Adipocyte (in vitro differentiated cells): Measurements from ENCODE around the gene NUSAP1.
"Not testable (repeated sequence)": the region's sequence is repeated elsewhere in the genome, so short reads cannot be mapped to it uniquely, and the experiment has no call there.

Experiments
- DNase-seq: peaks from one replicate; pipeline ENCODE4 v3.0.0-alpha.2; 2015; ENCODE audit warnings: low read depth
- H3K27me3 ChIP-seq: replicated peaks from 2 replicates; pipeline ENCODE4 v1.7.0; 2013; ENCODE audit warnings: mild to moderate bottlenecking, low read length, moderate library complexity; ENCODE audit not compliant: control insufficient read depth, insufficient read depth
- H3K36me3 ChIP-seq: 2 replicates; pipeline ENCODE4 v1.7.0; 2013; ENCODE audit warnings: low read length, mild to moderate bottlenecking, moderate library complexity; ENCODE audit not compliant: control insufficient read depth, insufficient read depth, severe bottlenecking
- H3K4me1 ChIP-seq: 2 replicates; pipeline ENCODE4 v1.7.0; 2013; ENCODE audit warnings: mild to moderate bottlenecking, low read length, moderate library complexity; ENCODE audit not compliant: control insufficient read depth, insufficient read depth
- H3K4me3 ChIP-seq: 2 replicates; pipeline ENCODE4 v1.7.0; 2013; ENCODE audit warnings: mild to moderate bottlenecking, low read length, moderate library complexity
- H3K9ac ChIP-seq: 2 replicates; pipeline ENCODE4 v1.7.0; 2013; ENCODE audit warnings: mild to moderate bottlenecking, low read length, moderate library complexity
- H3K9me3 ChIP-seq: 2 replicates; pipeline ENCODE4 v1.7.0; 2013; ENCODE audit warnings: mild to moderate bottlenecking, low read length, moderate library complexity; ENCODE audit not compliant: control insufficient read depth

NUSAP1 gene

GRCh38 chr15:41332194-41333025, at the start of gene NUSAP1, which contains the start of gene OIP5:
TSS of gene NUSAP1 (plus strand) at chr15:41332881. CDS start at chr15:41332958, 77 bp downstream.
TSS of gene OIP5 (minus strand) at chr15:41332591. CDS start at chr15:41332561, 30 bp downstream.
- DNase-seq: peak; percentile 100
- Histone ChIP-seq H3K9me3 (no peaks in the 10 kb centered on the region), H3K4me3 (peak within 1 kb of the TSS; percentile 97), H3K27me3 (no peaks in the 10 kb centered on the region), H3K9ac (peak within 1 kb of the TSS; percentile 78), H3K4me1 (peaks cover 10% of the 10 kb centered on the region), H3K36me3 (no peaks in the 10 kb centered on the region)

GRCh38 chr15:41282980-41283652, 49.6 kb upstream of the NUSAP1 start:
- DNase-seq, H3K27me3 ChIP-seq, H3K9me3 ChIP-seq: not testable (repeated sequence)
- H3K9ac ChIP-seq: peak overlapping the region; percentile 72
- peaks cover 42% of the 10 kb centered on the region for H3K4me1 ChIP-seq
- H3K4me3 ChIP-seq: peak overlapping the region; percentile 92
- H3K36me3 ChIP-seq: peaks cover 58% of the 10 kb centered on the region

- peaks cover 59% of the 10 kb centered on the region for H3K36me3 ChIP-seq
- no peaks in the 10 kb centered on the region for H3K9me3 ChIP-seq
- H3K27me3 ChIP-seq: no peaks in the 10 kb centered on the region
- H3K9ac ChIP-seq: peak overlapping the region; percentile 94
- H3K4me3 ChIP-seq: peak overlapping the region; percentile 92
- peak; percentile 99 for DNase-seq
- peaks cover 50% of the 10 kb centered on the region for H3K4me1 ChIP-seq
These were observed 48.8 kb upstream of the NUSAP1 start for GRCh38 chr15:41283653-41284426.

GRCh38 chr15:41284427-41285177, 48.1 kb upstream of the NUSAP1 start:
- peak; percentile 63 for DNase-seq
- Histone ChIP-seq H3K27me3 (no peaks in the 10 kb centered on the region), H3K4me1 (peaks cover 51% of the 10 kb centered on the region), H3K9me3 (no peaks in the 10 kb centered on the region), H3K36me3 (peaks cover 56% of the 10 kb centered on the region), H3K9ac (peak overlapping the region; percentile 94), H3K4me3 (peak overlapping the region; percentile 92)

- Histone ChIP-seq H3K4me1 (peaks cover 51% of the 10 kb centered on the region), H3K9ac (peak overlapping the region; percentile 94), H3K36me3 (peaks cover 50% of the 10 kb centered on the region), H3K9me3 (no peaks in the 10 kb centered on the region), H3K27me3 (no peaks in the 10 kb centered on the region), H3K4me3 (peak overlapping the region; percentile 92)
- no peak for DNase-seq
These were observed 47.4 kb upstream of the NUSAP1 start for GRCh38 chr15:41285285-41285684.

- Histone ChIP-seq H3K4me1 (peaks cover 41% of the 10 kb centered on the region), H3K4me3 (no peak overlapping the region), H3K9ac (no peak overlapping the region), H3K9me3 (no peaks in the 10 kb centered on the region), H3K27me3 (no peaks in the 10 kb centered on the region), H3K36me3 (peaks cover 49% of the 10 kb centered on the region)
- DNase-seq: peak; percentile 58
These were observed 45.9 kb upstream of the NUSAP1 start for GRCh38 chr15:41286665-41287333.

- Histone ChIP-seq H3K9me3 (no peaks in the 10 kb centered on the region), H3K4me1 (peaks cover 34% of the 10 kb centered on the region), H3K36me3 (peaks cover 43% of the 10 kb centered on the region), H3K4me3 (no peak overlapping the region), H3K27me3 (no peaks in the 10 kb centered on the region), H3K9ac (no peak overlapping the region)
- no peak for DNase-seq
These were observed 44.2 kb upstream of the NUSAP1 start for GRCh38 chr15:41288464-41288863.

GRCh38 chr15:41289953-41290352, 42.7 kb upstream of the NUSAP1 start:
- no peaks in the 10 kb centered on the region for H3K27me3 ChIP-seq
- no peak overlapping the region for H3K9ac ChIP-seq
- peaks cover 43% of the 10 kb centered on the region for H3K36me3 ChIP-seq
- no peaks in the 10 kb centered on the region for H3K9me3 ChIP-seq
- no peak for DNase-seq
- H3K4me3 ChIP-seq: no peak overlapping the region
- peaks cover 33% of the 10 kb centered on the region for H3K4me1 ChIP-seq

- no peak for DNase-seq
- Histone ChIP-seq H3K4me3 (no peak overlapping the region), H3K27me3 (no peaks in the 10 kb centered on the region), H3K9ac (no peak overlapping the region), H3K36me3 (peaks cover 40% of the 10 kb centered on the region), H3K4me1 (peaks cover 24% of the 10 kb centered on the region), H3K9me3 (no peaks in the 10 kb centered on the region)
These were observed 41.5 kb upstream of the NUSAP1 start for GRCh38 chr15:41291065-41291631.

GRCh38 chr15:41292521-41292920, 40.2 kb upstream of the NUSAP1 start:
- no peak overlapping the region for H3K9ac ChIP-seq
- H3K4me1 ChIP-seq: peaks cover 10% of the 10 kb centered on the region
- H3K36me3 ChIP-seq: peaks cover 39% of the 10 kb centered on the region
- no peaks in the 10 kb centered on the region for H3K9me3 ChIP-seq
- no peak overlapping the region for H3K4me3 ChIP-seq
- no peaks in the 10 kb centered on the region for H3K27me3 ChIP-seq
- no peak for DNase-seq
